Measurements from ENCODE around the gene CDH2.

Gene CDH2

GRCh38 chr18:28112056-28112470 lies 64.9 kb downstream of the CDH2 start:
- TF ChIP-seq POLR2AphosphoS5 (IDR thresholded peaks at IDR 0.05; ENCODE audit: low read depth, low read length) (no peak), TAF1 (IDR thresholded peaks at IDR 0.05; ENCODE audit: low read depth, low read length) (no peak), POU2F2 (IDR thresholded peaks at IDR 0.05; ENCODE audit: low read depth, low read length) (no peak), SPI1 (IDR thresholded peaks at IDR 0.05; ENCODE audit: low read depth, low read length) (no peak), POLR2A (IDR thresholded peaks at IDR 0.05; ENCODE audit: low read depth, low read length) (no peak), PAX5 (IDR thresholded peaks at IDR 0.05; ENCODE audit: insufficient read depth, low read length, severe bottlenecking) (no peak)
- no peak for DNase-seq (ENCODE audit: insufficient read length, low spot score)
- no peak for FAIRE-seq

GRCh38 chr18:28110924-28111323 lies 66.0 kb downstream of the CDH2 start:
- TF ChIP-seq PAX5 (IDR thresholded peaks at IDR 0.05; ENCODE audit: insufficient read depth, low read length, severe bottlenecking): no peak
- no peak for TF ChIP-seq POLR2A (IDR thresholded peaks at IDR 0.05; ENCODE audit: low read depth, low read length)
- no peak for TF ChIP-seq SPI1 (IDR thresholded peaks at IDR 0.05; ENCODE audit: low read depth, low read length)
- no peak for TF ChIP-seq POLR2AphosphoS5 (IDR thresholded peaks at IDR 0.05; ENCODE audit: low read depth, low read length)
- no peak for TF ChIP-seq POU2F2 (IDR thresholded peaks at IDR 0.05; ENCODE audit: low read depth, low read length)
- TF ChIP-seq TAF1 (IDR thresholded peaks at IDR 0.05; ENCODE audit: low read depth, low read length): no peak
- DNase-seq (ENCODE audit: insufficient read length, low spot score): no peak

GRCh38 chr18:28109781-28110560 lies 67.0 kb downstream of the CDH2 start:
- FAIRE-seq (no peak), DNase-seq (ENCODE audit: insufficient read length, low spot score) (no peak)
- TF ChIP-seq SPI1 (IDR thresholded peaks at IDR 0.05; ENCODE audit: low read depth, low read length): no peak
- no peak for TF ChIP-seq PAX5 (IDR thresholded peaks at IDR 0.05; ENCODE audit: insufficient read depth, low read length, severe bottlenecking)
- TF ChIP-seq POLR2AphosphoS5 (IDR thresholded peaks at IDR 0.05; ENCODE audit: low read depth, low read length): no peak
- TF ChIP-seq POU2F2 (IDR thresholded peaks at IDR 0.05; ENCODE audit: low read depth, low read length): no peak
- no peak for TF ChIP-seq TAF1 (IDR thresholded peaks at IDR 0.05; ENCODE audit: low read depth, low read length)
- TF ChIP-seq POLR2A (IDR thresholded peaks at IDR 0.05; ENCODE audit: low read depth, low read length): no peak

More at GRCh38 chr18:28110924-28111323, 66.0 kb downstream of the CDH2 start:
- no peak for FAIRE-seq

GRCh38 chr18:28108814-28109213 lies 68.1 kb downstream of the CDH2 start:
- DNase-seq (ENCODE audit: insufficient read length, low spot score) (no peak), FAIRE-seq (no peak)
- TF ChIP-seq PAX5 (IDR thresholded peaks at IDR 0.05; ENCODE audit: insufficient read depth, low read length, severe bottlenecking): no peak
- TF ChIP-seq TAF1 (IDR thresholded peaks at IDR 0.05; ENCODE audit: low read depth, low read length): no peak
- no peak for TF ChIP-seq SPI1 (IDR thresholded peaks at IDR 0.05; ENCODE audit: low read depth, low read length)
- no peak for TF ChIP-seq POU2F2 (IDR thresholded peaks at IDR 0.05; ENCODE audit: low read depth, low read length)
- no peak for TF ChIP-seq POLR2AphosphoS5 (IDR thresholded peaks at IDR 0.05; ENCODE audit: low read depth, low read length)
- no peak for TF ChIP-seq POLR2A (IDR thresholded peaks at IDR 0.05; ENCODE audit: low read depth, low read length)

GRCh38 chr18:28108254-28108653 lies 68.7 kb downstream of the CDH2 start:
- TF ChIP-seq POLR2AphosphoS5 (IDR thresholded peaks at IDR 0.05; ENCODE audit: low read depth, low read length) (no peak), SPI1 (IDR thresholded peaks at IDR 0.05; ENCODE audit: low read depth, low read length) (no peak)
- FAIRE-seq: no peak
- no peak for DNase-seq (ENCODE audit: insufficient read length, low spot score)

- no peak for FAIRE-seq
- no peak for TF ChIP-seq POU2F2 (IDR thresholded peaks at IDR 0.05; ENCODE audit: low read depth, low read length)
- no peak for TF ChIP-seq TAF1 (IDR thresholded peaks at IDR 0.05; ENCODE audit: low read depth, low read length)
- no peak for TF ChIP-seq POLR2AphosphoS5 (IDR thresholded peaks at IDR 0.05; ENCODE audit: low read depth, low read length)
- TF ChIP-seq SPI1 (IDR thresholded peaks at IDR 0.05; ENCODE audit: low read depth, low read length): no peak
- no peak for TF ChIP-seq PAX5 (IDR thresholded peaks at IDR 0.05; ENCODE audit: insufficient read depth, low read length, severe bottlenecking)
- TF ChIP-seq POLR2A (IDR thresholded peaks at IDR 0.05; ENCODE audit: low read depth, low read length): no peak
- DNase-seq (ENCODE audit: insufficient read length, low spot score): no peak
These were observed 77.7 kb downstream of the CDH2 start for GRCh38 chr18:28099237-28099636.

- no peak for TF ChIP-seq TAF1 (IDR thresholded peaks at IDR 0.05; ENCODE audit: low read depth, low read length)
- TF ChIP-seq POLR2AphosphoS5 (IDR thresholded peaks at IDR 0.05; ENCODE audit: low read depth, low read length): no peak
- TF ChIP-seq SPI1 (IDR thresholded peaks at IDR 0.05; ENCODE audit: low read depth, low read length): no peak
- TF ChIP-seq POLR2A (IDR thresholded peaks at IDR 0.05; ENCODE audit: low read depth, low read length): no peak
- FAIRE-seq (no peak), DNase-seq (ENCODE audit: insufficient read length, low spot score) (no peak)
These were observed 81.3 kb downstream of the CDH2 start for GRCh38 chr18:28095631-28096030.

GRCh38 chr18:28095041-28095440 lies 81.9 kb downstream of the CDH2 start:
- DNase-seq (ENCODE audit: insufficient read length, low spot score): no peak
- no peak for FAIRE-seq

GRCh38 chr18:28091197-28091596 lies 85.7 kb downstream of the CDH2 start:
- DNase-seq (ENCODE audit: insufficient read length, low spot score) (no peak), FAIRE-seq (no peak)
- no peak for TF ChIP-seq POLR2A (IDR thresholded peaks at IDR 0.05; ENCODE audit: low read depth, low read length)
- TF ChIP-seq TAF1 (IDR thresholded peaks at IDR 0.05; ENCODE audit: low read depth, low read length): no peak
- no peak for TF ChIP-seq PAX5 (IDR thresholded peaks at IDR 0.05; ENCODE audit: insufficient read depth, low read length, severe bottlenecking)
- no peak for TF ChIP-seq POU2F2 (IDR thresholded peaks at IDR 0.05; ENCODE audit: low read depth, low read length)
- no peak for TF ChIP-seq POLR2AphosphoS5 (IDR thresholded peaks at IDR 0.05; ENCODE audit: low read depth, low read length)
- TF ChIP-seq SPI1 (IDR thresholded peaks at IDR 0.05; ENCODE audit: low read depth, low read length): no peak

More at GRCh38 chr18:28095041-28095440, 81.9 kb downstream of the CDH2 start:
- no peak for TF ChIP-seq PAX5 (IDR thresholded peaks at IDR 0.05; ENCODE audit: insufficient read depth, low read length, severe bottlenecking)
- TF ChIP-seq POU2F2 (IDR thresholded peaks at IDR 0.05; ENCODE audit: low read depth, low read length): no peak
- no peak for TF ChIP-seq POLR2A (IDR thresholded peaks at IDR 0.05; ENCODE audit: low read depth, low read length)
- TF ChIP-seq POLR2AphosphoS5 (IDR thresholded peaks at IDR 0.05; ENCODE audit: low read depth, low read length): no peak
- no peak for TF ChIP-seq TAF1 (IDR thresholded peaks at IDR 0.05; ENCODE audit: low read depth, low read length)
- no peak for TF ChIP-seq SPI1 (IDR thresholded peaks at IDR 0.05; ENCODE audit: low read depth, low read length)

- no peak for DNase-seq (ENCODE audit: insufficient read length, low spot score)
- FAIRE-seq: no peak
- no peak for TF ChIP-seq SPI1 (IDR thresholded peaks at IDR 0.05; ENCODE audit: low read depth, low read length)
- no peak for TF ChIP-seq TAF1 (IDR thresholded peaks at IDR 0.05; ENCODE audit: low read depth, low read length)
- TF ChIP-seq POU2F2 (IDR thresholded peaks at IDR 0.05; ENCODE audit: low read depth, low read length): no peak
- TF ChIP-seq POLR2A (IDR thresholded peaks at IDR 0.05; ENCODE audit: low read depth, low read length): no peak
- TF ChIP-seq POLR2AphosphoS5 (IDR thresholded peaks at IDR 0.05; ENCODE audit: low read depth, low read length): no peak
- TF ChIP-seq PAX5 (IDR thresholded peaks at IDR 0.05; ENCODE audit: insufficient read depth, low read length, severe bottlenecking): no peak
These were observed 88.5 kb downstream of the CDH2 start for GRCh38 chr18:28088477-28088876.

All from GM12891 (cell line).